ENCODE results near the gene SLIT3. TPM values are rescaled to one million over a fixed set of nuclear protein-coding genes. Genes with fewer than 3 reads are reported as not detected.
A peak's percentile ranks its signal among the peaks of the same experiment; 100 is the strongest.

Gene SLIT3
- total RNA-seq = 100 to 1,000 TPM in 2 of 8 experiments, 10 to 100 TPM in 5, 1 to 10 TPM in 1; 6.1 to 159 (median 64.4) TPM

DNA sequence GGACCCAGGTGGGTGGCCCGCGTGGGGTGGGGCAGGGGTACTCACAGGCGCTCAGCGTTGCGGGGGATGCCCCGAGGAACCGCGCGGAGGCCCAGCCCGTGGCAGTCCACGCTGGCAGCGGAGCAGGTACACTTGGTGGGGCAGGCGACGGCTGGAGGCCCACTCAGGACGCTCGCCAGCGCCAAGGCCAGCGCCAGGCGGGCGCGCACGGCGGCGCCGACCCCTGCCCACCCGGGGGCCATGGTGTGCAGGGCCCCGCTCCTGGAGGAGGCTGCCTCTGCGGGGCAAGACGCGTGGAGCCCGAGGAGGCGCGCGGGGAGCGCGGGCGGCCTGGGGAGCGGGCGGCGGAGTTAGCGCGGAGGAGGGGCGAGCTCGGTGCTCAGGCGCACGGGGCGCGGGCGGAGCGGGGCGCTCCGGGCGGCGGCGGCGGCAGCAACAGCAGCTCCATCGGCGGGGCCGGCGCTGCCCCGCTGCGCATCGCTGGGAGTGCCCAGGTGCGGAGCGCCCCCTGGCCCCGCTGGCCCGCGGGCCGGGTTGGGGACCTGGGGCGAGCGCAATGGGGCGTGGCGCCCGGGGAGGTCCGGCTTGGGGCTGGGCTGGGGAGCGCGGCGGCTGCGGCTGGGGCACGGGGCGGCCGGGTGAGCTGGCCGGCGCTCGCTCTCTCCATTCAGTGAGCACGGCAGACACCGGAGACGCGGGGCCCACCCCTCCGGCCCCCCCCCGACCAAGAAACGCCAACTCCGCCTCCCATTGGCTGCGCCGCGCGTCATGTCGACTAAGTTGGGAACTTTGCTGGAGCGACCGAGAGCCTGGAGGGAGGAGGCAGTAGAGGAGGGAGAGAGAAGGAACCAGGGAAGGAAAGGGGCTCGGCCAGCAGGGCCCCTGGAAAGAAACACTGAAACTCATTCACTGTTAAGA lies at the start of gene SLIT3:
SLIT3 (minus strand) TSS at position 672 of the 918 bp plus-strand sequence; CDS start at position 242, 430 bp downstream.
- 0 to 20% (median 0%) methylated on average over 1 to 4 of the region's 101 CpGs; no CpG with 5 or more reads in 5 of the 10 experiments for WGBS, 10 experiments
- in situ Hi-C loops (cut with MboI; ENCODE audit: low pct_unique_long_range_greater_than_20kb in 2 of 9, low sequenced_read_pairs in 9 of 9, unreplicated experiment in 9 of 9) = loop anchor here in 7 of 9 experiments (10.0 to 25.0 kb wide), 4 partner anchors 237 to 613 kb away; no protein-coding TSS in a partner anchor
- Histone ChIP-seq H3K27ac (no peak within 1 kb of the TSS), H3K4me1 (replicated peaks in 1 of 2) (peaks cover 6 to 11% of the 10 kb centered on the region in 2 donors), H3K4me3 (peak within 1 kb of the TSS; percentile 36 to 52 (median 40))
- peak; percentile 67 to 94 (median 87) for ATAC-seq (replicated peaks in 6 of 8)

DNA sequence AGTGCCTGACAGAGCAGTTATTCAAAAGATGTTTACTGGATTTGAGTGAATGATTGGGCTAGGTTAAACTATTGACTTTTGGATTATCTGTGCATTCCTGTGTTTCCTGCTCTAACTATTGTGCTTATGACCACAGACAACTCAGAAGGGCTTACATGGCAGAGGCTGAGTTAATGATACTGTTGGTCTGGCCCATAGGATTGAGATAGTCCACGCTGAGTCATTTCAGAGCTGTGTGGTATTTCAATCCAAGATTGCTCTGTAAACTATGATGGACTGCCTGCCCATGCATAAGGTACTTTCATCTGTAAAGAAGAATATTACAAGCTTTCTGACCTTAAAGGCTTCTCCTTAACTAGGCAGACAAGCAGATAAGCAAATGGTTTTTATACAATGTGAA lies 49.1 kb upstream of the SLIT3 start:
- in situ Hi-C loops (cut with MboI; ENCODE audit: low pct_unique_long_range_greater_than_20kb in 2 of 9, low sequenced_read_pairs in 9 of 9, unreplicated experiment in 9 of 9) = no loop called here
- Histone ChIP-seq H3K4me3 (no peak overlapping the region), H3K27ac (no peak overlapping the region), H3K4me1 (replicated peaks in 1 of 2) (no peaks in the 10 kb centered on the region)
- 0 to 100% (median 72%) methylated on average over 1 of the region's 1 CpG; no CpG with 5 or more reads in 6 of the 10 experiments for WGBS, 10 experiments
- no peak for ATAC-seq (replicated peaks in 6 of 8)

DNA sequence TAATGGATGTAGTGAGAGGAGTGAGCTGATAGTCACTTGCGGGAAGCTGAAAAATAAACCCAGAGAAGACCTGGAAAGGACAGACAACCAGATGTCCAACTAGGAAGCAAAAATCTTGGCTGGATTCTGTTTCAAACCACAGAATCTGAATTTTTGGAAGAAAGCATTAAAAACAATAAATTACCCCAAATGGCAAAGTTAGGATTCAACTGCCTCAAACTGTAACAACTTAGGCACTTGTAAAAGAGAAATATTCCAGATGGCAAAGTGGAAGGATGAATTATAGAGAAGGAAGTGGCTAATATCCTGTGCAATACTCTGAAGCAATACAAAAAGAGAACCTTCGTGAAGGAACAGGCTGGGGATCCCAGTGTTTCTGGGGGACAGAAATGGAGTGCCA lies 46.8 kb upstream of the SLIT3 start:
- in situ Hi-C loops (cut with MboI; ENCODE audit: low pct_unique_long_range_greater_than_20kb in 2 of 9, low sequenced_read_pairs in 9 of 9, unreplicated experiment in 9 of 9) = no loop called here
- no peaks in the 10 kb centered on the region for H3K4me1 ChIP-seq (replicated peaks in 1 of 2)
- WGBS, 10 experiments = 13 to 100% (median 62%) methylated on average over 1 to 2 of the region's 2 CpGs; no CpG with 5 or more reads in 2 of the 10 experiments
- H3K4me3 ChIP-seq = no peak overlapping the region
- no peak overlapping the region for H3K27ac ChIP-seq
- no peak for ATAC-seq (replicated peaks in 6 of 8)

DNA sequence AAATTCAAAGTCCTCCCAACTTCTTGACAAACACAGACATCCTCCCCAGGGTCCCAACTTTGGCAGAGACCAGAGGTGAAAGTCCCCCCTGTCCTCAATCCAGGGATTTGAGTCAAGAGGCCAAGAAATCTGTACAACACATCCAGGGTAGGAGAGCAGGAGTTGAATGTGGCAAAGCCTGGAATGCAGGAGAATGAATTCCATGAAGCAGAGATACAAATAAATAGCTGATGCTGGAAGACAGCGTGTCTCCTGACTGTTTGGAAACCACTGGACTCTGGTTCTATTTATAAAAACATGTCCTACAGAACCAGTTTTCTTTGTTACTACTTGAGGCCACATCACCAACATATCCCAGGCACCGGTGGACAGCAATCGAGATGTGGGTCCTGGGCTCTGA lies 43.7 kb upstream of the SLIT3 start:
- ATAC-seq (replicated peaks in 6 of 8) = no peak
- in situ Hi-C loops (cut with MboI; ENCODE audit: low pct_unique_long_range_greater_than_20kb in 2 of 9, low sequenced_read_pairs in 9 of 9, unreplicated experiment in 9 of 9) = no loop called here
- Histone ChIP-seq H3K27ac (no peak overlapping the region), H3K4me3 (no peak overlapping the region), H3K4me1 (replicated peaks in 1 of 2) (no peaks in the 10 kb centered on the region)
- 60 to 100% (median 89%) methylated on average over 1 to 3 of the region's 3 CpGs; no CpG with 5 or more reads in 6 of the 10 experiments for WGBS, 10 experiments

DNA sequence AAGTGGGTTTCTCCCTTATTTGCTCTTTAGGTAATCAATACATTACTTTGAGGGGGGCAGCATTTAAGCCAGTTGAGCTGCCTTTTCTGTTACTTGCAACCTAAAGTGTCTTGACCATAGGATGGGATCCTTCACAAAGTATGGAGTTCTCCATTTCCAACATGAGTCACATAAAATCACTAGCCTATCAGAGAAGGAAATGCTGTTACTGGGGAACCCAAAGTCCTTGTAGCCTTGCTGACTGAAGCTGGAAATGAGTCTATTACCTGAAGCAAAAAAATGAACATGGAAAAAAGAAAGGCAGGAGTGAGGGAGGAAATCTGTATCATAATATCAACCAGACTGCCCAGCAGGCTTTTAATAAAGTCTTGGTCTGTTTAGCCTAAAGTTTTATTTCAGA lies 42.8 kb upstream of the SLIT3 start:
- Histone ChIP-seq H3K4me1 (replicated peaks in 1 of 2) (no peaks in the 10 kb centered on the region), H3K4me3 (no peak overlapping the region), H3K27ac (no peak overlapping the region)
- in situ Hi-C loops (cut with MboI; ENCODE audit: low pct_unique_long_range_greater_than_20kb in 2 of 9, low sequenced_read_pairs in 9 of 9, unreplicated experiment in 9 of 9) = no loop called here
- no peak for ATAC-seq (replicated peaks in 6 of 8)

DNA sequence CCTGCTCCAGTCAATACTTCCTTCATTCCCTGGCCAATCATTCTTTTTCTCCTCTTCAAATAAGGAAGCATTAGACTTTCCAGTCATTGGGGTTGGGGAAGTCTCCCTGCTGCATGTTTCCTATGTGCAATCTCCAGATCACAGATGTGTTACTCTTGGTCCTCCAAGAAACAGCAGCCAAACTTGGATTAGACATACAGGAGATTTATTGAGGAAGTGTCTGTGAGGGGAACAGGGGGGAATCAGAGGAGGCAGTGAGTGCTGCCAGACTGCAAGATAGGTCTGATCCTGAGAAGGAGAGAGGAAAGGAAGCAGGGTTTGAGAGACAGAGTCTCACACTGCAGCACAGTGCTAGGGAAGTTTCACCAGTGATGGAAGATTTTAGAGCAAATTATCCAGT lies 40.6 kb upstream of the SLIT3 start:
- in situ Hi-C loops (cut with MboI; ENCODE audit: low pct_unique_long_range_greater_than_20kb in 2 of 9, low sequenced_read_pairs in 9 of 9, unreplicated experiment in 9 of 9) = no loop called here
- H3K27ac ChIP-seq = no peak overlapping the region
- no peak overlapping the region for H3K4me3 ChIP-seq
- no peak for ATAC-seq (replicated peaks in 6 of 8)
- no peaks in the 10 kb centered on the region for H3K4me1 ChIP-seq (replicated peaks in 1 of 2)

DNA sequence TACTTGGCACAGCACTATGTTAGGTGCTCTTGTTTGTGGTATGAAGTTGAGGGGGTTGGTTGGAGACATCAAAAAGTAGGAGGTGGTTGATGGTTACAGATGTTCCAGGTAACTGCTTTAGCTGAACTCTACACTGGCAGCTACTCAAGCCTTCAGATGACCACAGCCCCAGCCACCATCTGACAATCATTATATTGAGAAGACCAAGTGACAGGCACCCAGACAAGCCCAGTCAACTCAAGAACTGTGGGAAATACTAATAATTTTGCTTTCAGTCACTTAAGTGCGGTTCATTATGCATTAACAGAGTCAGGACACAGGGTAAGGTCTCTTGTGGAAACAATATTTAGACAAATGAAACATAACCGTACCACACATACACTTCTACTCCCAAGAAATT lies 38.9 kb upstream of the SLIT3 start:
- WGBS, 10 experiments = 33 to 93% (median 80%) methylated on average over 1 to 2 of the region's 2 CpGs; no CpG with 5 or more reads in 5 of the 10 experiments
- no peak for ATAC-seq (replicated peaks in 6 of 8)
- Histone ChIP-seq H3K27ac (no peak overlapping the region), H3K4me1 (replicated peaks in 1 of 2) (no peaks in the 10 kb centered on the region), H3K4me3 (no peak overlapping the region)
- in situ Hi-C loops (cut with MboI; ENCODE audit: low pct_unique_long_range_greater_than_20kb in 2 of 9, low sequenced_read_pairs in 9 of 9, unreplicated experiment in 9 of 9) = no loop called here

DNA sequence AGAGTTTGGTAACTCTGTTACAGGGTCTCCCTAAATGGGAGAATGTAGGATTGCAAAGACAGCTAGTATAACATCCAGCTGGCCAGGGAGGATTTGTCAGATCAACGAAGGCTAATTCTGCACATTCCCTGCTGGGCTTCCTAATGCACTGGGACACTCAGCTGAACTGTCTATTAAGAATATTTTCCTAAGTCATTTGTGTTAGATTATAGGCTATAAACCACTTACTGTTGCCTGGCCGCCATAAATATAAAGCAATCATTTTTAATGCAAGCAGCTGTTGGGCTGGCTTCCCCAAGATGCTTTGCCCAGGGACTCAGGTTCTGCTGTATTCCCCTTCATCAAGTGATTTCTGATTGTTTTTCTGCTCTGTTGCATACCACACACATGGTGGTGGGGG lies 35.3 kb upstream of the SLIT3 start:
- 14 to 75% (median 28%) methylated on average over 1 to 2 of the region's 2 CpGs; no CpG with 5 or more reads in 4 of the 10 experiments for WGBS, 10 experiments
- in situ Hi-C loops (cut with MboI; ENCODE audit: low pct_unique_long_range_greater_than_20kb in 2 of 9, low sequenced_read_pairs in 9 of 9, unreplicated experiment in 9 of 9) = no loop called here
- ATAC-seq (replicated peaks in 6 of 8) = peak in 1 of 8 experiments; percentile 38
- H3K4me1 ChIP-seq (replicated peaks in 1 of 2) = peaks cover 7 to 9% of the 10 kb centered on the region in 2 donors
- no peak overlapping the region for H3K27ac ChIP-seq
- no peak overlapping the region for H3K4me3 ChIP-seq

DNA sequence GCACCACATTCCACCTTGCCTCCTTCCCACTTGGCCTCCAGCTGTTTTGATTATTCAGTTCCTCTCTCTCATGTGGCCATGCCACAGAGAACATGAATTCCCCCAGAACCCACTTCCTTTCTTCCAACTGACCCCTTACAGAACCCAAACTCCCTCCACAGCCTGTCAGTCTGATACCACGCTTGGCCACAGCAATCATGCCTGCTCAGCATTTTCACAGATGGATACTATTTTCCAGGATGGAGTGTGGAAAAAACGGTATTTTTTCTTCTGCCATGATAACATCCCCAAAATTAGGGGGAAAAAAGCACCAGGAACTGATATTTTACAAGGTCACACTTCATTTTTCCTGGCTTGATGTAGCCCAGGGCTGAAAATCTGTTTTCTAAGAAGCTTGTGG lies 34.9 kb upstream of the SLIT3 start:
- no peak for ATAC-seq (replicated peaks in 6 of 8)
- in situ Hi-C loops (cut with MboI; ENCODE audit: low pct_unique_long_range_greater_than_20kb in 2 of 9, low sequenced_read_pairs in 9 of 9, unreplicated experiment in 9 of 9) = no loop called here
- 0 to 75% (median 50%) methylated on average over 1 to 2 of the region's 2 CpGs; no CpG with 5 or more reads in 4 of the 10 experiments for WGBS, 10 experiments
- H3K4me1 ChIP-seq (replicated peaks in 1 of 2) = peaks cover 7 to 9% of the 10 kb centered on the region in 2 donors
- no peak overlapping the region for H3K27ac ChIP-seq
- no peak overlapping the region for H3K4me3 ChIP-seq

DNA sequence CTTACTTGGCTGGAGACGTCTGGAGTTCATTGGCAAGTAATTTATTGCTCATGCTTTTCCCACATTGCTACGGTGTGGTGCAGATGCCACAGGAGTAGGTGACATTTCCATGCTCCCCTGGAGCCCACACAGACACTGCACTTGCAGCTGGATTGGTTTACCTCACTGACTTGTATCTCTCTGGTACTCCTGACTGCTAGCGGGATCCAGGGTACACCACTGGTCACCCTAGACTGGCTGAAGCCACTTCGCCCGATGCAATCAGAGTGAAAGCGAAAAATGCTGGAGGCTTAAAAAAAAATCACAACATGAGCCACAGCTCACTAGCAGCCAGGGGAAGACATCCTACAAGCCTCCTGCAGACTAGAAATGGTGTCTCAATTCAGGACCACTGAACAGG lies 32.6 kb upstream of the SLIT3 start:
- Histone ChIP-seq H3K27ac (peak overlapping the region in 1 of 2 donors; percentile 70), H3K4me1 (replicated peaks in 1 of 2) (peaks cover 7 to 9% of the 10 kb centered on the region in 2 donors), H3K4me3 (no peak overlapping the region)
- 12 to 100% (median 78%) methylated on average over 1 to 6 of the region's 6 CpGs; no CpG with 5 or more reads in 2 of the 10 experiments for WGBS, 10 experiments
- in situ Hi-C loops (cut with MboI; ENCODE audit: low pct_unique_long_range_greater_than_20kb in 2 of 9, low sequenced_read_pairs in 9 of 9, unreplicated experiment in 9 of 9) = no loop called here
- ATAC-seq (replicated peaks in 6 of 8) = peak in 5 of 8 experiments; percentile 59 to 94 (median 72)

DNA sequence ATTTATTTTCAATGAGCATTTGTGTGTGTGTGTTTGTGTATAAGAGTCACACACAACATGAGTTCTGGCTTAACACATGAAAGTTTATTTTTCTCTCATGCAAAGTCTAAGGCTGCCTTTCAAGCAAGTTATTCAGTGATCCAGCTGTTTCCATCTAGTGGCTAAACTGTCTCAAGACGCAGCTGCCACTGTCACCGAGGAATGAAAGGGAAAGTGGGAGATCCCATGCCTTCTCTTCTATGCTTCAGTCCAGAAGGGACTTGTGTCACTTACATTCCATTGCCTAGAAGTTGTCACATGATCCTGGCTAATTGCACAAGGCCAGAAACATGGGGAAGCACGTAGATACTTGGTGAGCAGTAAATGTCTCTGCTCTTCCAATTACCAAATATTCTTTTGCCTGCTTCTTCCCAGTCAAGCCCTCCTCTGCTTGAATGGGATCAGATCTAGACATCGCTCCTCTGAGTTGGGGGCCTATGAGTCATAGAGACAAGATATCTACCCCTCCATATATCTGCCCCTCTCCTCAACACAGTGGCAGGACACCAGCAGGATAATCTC lies 30.4 kb upstream of the SLIT3 start:
- peak in 2 of 8 experiments; percentile 42 to 59 for ATAC-seq (replicated peaks in 6 of 8)
- 11 to 100% (median 66%) methylated on average over 1 to 4 of the region's 4 CpGs; no CpG with 5 or more reads in 4 of the 10 experiments for WGBS, 10 experiments
- Histone ChIP-seq H3K27ac (no peak overlapping the region), H3K4me1 (replicated peaks in 1 of 2) (peaks cover 7 to 9% of the 10 kb centered on the region in 2 donors), H3K4me3 (no peak overlapping the region)
- in situ Hi-C loops (cut with MboI; ENCODE audit: low pct_unique_long_range_greater_than_20kb in 2 of 9, low sequenced_read_pairs in 9 of 9, unreplicated experiment in 9 of 9) = no loop called here

DNA sequence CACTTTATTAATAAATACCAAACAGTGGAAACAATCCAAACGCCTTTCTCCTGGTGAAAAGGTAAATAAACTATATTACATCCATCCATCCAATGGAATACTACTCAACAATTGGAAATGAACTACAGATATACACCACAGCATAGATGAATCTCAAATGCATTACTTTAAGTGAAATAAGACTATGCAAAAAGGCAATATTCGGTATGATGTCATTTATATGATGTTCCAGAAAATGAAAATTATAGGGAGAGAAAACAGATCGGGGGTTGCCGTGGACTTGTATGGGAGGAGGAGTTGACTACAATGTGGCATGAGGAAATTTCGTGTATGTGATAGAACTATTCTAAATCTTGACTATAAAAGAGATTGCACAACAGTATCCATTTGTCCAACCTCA lies 27.5 kb upstream of the SLIT3 start:
- WGBS, 10 experiments = 50 to 91% (median 78%) methylated on average over 2 to 5 of the region's 5 CpGs; no CpG with 5 or more reads in 1 of the 10 experiments
- in situ Hi-C loops (cut with MboI; ENCODE audit: low pct_unique_long_range_greater_than_20kb in 2 of 9, low sequenced_read_pairs in 9 of 9, unreplicated experiment in 9 of 9) = no loop called here
- Histone ChIP-seq H3K27ac (no peak overlapping the region), H3K4me1 (replicated peaks in 1 of 2) (peaks cover 2 to 3% of the 10 kb centered on the region in 2 donors), H3K4me3 (no peak overlapping the region)
- ATAC-seq (replicated peaks in 6 of 8) = no peak

DNA sequence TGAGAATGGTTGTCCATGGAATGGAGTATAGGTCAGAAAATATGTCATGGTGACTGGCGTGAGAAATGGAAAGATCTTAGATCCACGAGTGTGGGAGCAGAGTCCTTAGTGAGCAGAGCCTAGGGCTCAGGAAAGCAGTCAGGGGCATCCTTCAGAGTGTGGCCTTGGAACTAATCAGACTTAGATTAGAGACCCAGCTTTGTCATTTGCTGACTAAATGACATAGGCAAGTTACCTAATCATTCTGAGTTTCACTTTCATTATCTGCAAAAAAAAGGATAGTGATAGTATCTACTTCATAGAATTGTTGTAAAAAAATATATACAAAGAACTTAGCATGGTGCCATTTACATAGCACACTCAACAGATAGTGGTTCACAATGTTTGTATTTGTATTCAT lies 24.3 kb upstream of the SLIT3 start:
- 42 to 100% (median 88%) methylated on average over 1 to 2 of the region's 2 CpGs; no CpG with 5 or more reads in 4 of the 10 experiments for WGBS, 10 experiments
- in situ Hi-C loops (cut with MboI; ENCODE audit: low pct_unique_long_range_greater_than_20kb in 2 of 9, low sequenced_read_pairs in 9 of 9, unreplicated experiment in 9 of 9) = no loop called here
- ATAC-seq (replicated peaks in 6 of 8) = no peak

More for the DNA sequence above, 24.3 kb upstream of the SLIT3 start:
- Histone ChIP-seq H3K4me1 (replicated peaks in 1 of 2) (no peaks in the 10 kb centered on the region), H3K4me3 (no peak overlapping the region), H3K27ac (no peak overlapping the region)

All from motor neuron (in vitro differentiated cells).